HepG2 (cell line): ENCODE measurements around the gene TNFSF10. TPM values are rescaled to one million over a fixed set of nuclear protein-coding genes. Genes with fewer than 3 reads are reported as not detected.

Source experiments
- ARID5B ChIP-seq: IDR thresholded peaks from 2 replicates; pipeline ENCODE4 v1.4.0; 2020; ENCODE audit warnings: mild to moderate bottlenecking, missing genetic modification reagents
- FOSL2 ChIP-seq: sonication (generic); formaldehyde crosslinking; IDR thresholded peaks from 2 replicates; pipeline ENCODE4 v1.4.0; 2020; ENCODE audit warnings: missing genetic modification reagents
- FOXP1 ChIP-seq, 2 experiments: fragments of 450-650 bp in 1 of 2; IDR thresholded peaks; 2 replicates each; pipeline ENCODE4 v1.6.1; 2017 to 2018; ENCODE audit warnings: antibody characterized with exemption in 1 of 2
- GMEB2 ChIP-seq: IDR thresholded peaks from 2 replicates; pipeline ENCODE4 v1.6.1; 2016; ENCODE audit warnings: missing biosample characterization, missing genetic modification reagents, low read depth
- IRX3 ChIP-seq: sonication (generic); formaldehyde crosslinking; IDR thresholded peaks from 2 replicates; pipeline ENCODE4 v1.8.1; 2023; ENCODE audit warnings: mild to moderate bottlenecking, low read depth, missing genetic modification reagents, borderline replicate concordance
- KLF11 ChIP-seq: IDR thresholded peaks from 2 replicates; pipeline ENCODE4 v1.6.1; 2016; ENCODE audit warnings: missing compliant biosample characterization
- LCORL ChIP-seq, 2 experiments: fragments of 450-650 bp in 1 of 2; sonication (generic) in 1 of 2; formaldehyde crosslinking in 1 of 2; IDR thresholded peaks; 2 replicates each; pipeline versions ENCODE4 v1.5.0 to v1.6.1; 2017 to 2020; ENCODE audit warnings: antibody characterized with exemption in 1 of 2, missing genetic modification reagents in 1 of 2
- MLX ChIP-seq: IDR thresholded peaks from 2 replicates; pipeline ENCODE4 v1.6.1; 2016
- MXD3 ChIP-seq: IDR thresholded peaks from 2 replicates; pipeline ENCODE4 v1.6.1; 2016; ENCODE audit warnings: mild to moderate bottlenecking, missing biosample characterization, missing genetic modification reagents
- PITX1 ChIP-seq: sonication (generic); formaldehyde crosslinking; IDR thresholded peaks from 2 replicates; pipeline ENCODE4 v1.5.1; 2020; ENCODE audit warnings: mild to moderate bottlenecking, missing genetic modification reagents
- RARA ChIP-seq: IDR thresholded peaks from 2 replicates; pipeline ENCODE4 v1.6.1; 2016; ENCODE audit warnings: missing genetic modification reagents, missing compliant biosample characterization
- ZBTB37 ChIP-seq: sonication (generic); formaldehyde crosslinking; IDR thresholded peaks from 2 replicates; pipeline ENCODE4 v1.4.0; 2020; ENCODE audit warnings: mild to moderate bottlenecking, missing genetic modification reagents
- ZBTB43 ChIP-seq: sonication (generic); formaldehyde crosslinking; conservative IDR thresholded peaks from 2 replicates; pipeline ENCODE4 v1.4.0; 2020; ENCODE audit warnings: missing genetic modification reagents
- ZBTB7B ChIP-seq: sonication (generic); formaldehyde crosslinking; IDR thresholded peaks from 2 replicates; pipeline ENCODE4 v1.4.0; 2020; ENCODE audit warnings: missing genetic modification reagents
- ZMYM4 ChIP-seq: sonication (generic); formaldehyde crosslinking; IDR thresholded peaks from 2 replicates; pipeline ENCODE4 v1.8.1; 2023; ENCODE audit warnings: mild to moderate bottlenecking, missing genetic modification reagents
- ZNF619 ChIP-seq: sonication (generic); formaldehyde crosslinking; IDR thresholded peaks from 2 replicates; pipeline ENCODE4 v1.4.0; 2020; ENCODE audit warnings: mild to moderate bottlenecking, missing genetic modification reagents
- ZNF775 ChIP-seq: sonication (generic); formaldehyde crosslinking; IDR thresholded peaks from 2 replicates; pipeline ENCODE4 v1.4.0; 2020; ENCODE audit warnings: missing genetic modification reagents, mild to moderate bottlenecking, moderate library complexity, borderline replicate concordance
- polyA plus RNA-seq, 8 experiments: library from polyadenylated mRNA; depleted of rRNA in 3 of 8; stranded (reverse) in 7 of 8; unstranded in 1 of 8; fragments of >200 nt; fragmentation: Illumina TruSeq in 4 of 8; extraction: Trizol in 4 of 8; gene quantifications; 2 replicates each; pipeline versions ENCODE4 v1.2.1 to v1.2.3, GENCODE V29; 2011 to 2016; ENCODE audit warnings: low read depth in 4 of 8, missing spikeins in 1 of 8, mixed read lengths in 1 of 8; ENCODE audit not compliant: insufficient read depth in 1 of 8
- total RNA-seq, 5 experiments: library from RNA; depleted of rRNA; stranded (reverse); fragments of >200 nt; fragmentation: Illumina TruSeq; extraction: Trizol; gene quantifications; 2 replicates each; pipeline ENCODE4 v1.2.3, GENCODE V29; 2016; ENCODE audit warnings: low read depth in 1 of 5

The TNFSF10 gene
- total and polyA plus RNA-seq, 2 of the 13 experiments (the other 11 are each of a cell fraction or from before 2014, with no cell fraction given): 8.4 to 9.9 TPM

GRCh38 chr3:172553526-172554252, 30.5 kb upstream of the TNFSF10 start (continued):
- TF ChIP-seq FOSL2 (CRISPR knock-in tag): peak; percentile 58
- TF ChIP-seq ZBTB43 (CRISPR knock-in tag): peak; percentile 74; the same call in 1 of the 2 replicates
- peak; percentile 64; the same call in 1 of the 2 replicates for TF ChIP-seq ZBTB7B (CRISPR knock-in tag)
- TF ChIP-seq KLF11: peak; percentile 77; the same call in 1 of the 2 replicates
- TF ChIP-seq PITX1 (CRISPR knock-in tag): peak; percentile 93
- 0 out of 2 replicates have a peak, but pooled peaks have one; percentile 30 for TF ChIP-seq GMEB2 (CRISPR knock-in tag)
- no peak for TF ChIP-seq MXD3 (CRISPR knock-in tag)
- TF ChIP-seq LCORL (IDR thresholded peaks at IDR 0.05): no peak
- peak; percentile 80 for TF ChIP-seq LCORL (CRISPR knock-in tag; IDR thresholded peaks at IDR 0.05)
- peak; percentile 93 for TF ChIP-seq ZMYM4 (CRISPR knock-in tag)
- no peak for TF ChIP-seq ZNF619
- TF ChIP-seq ZNF775 (CRISPR knock-in tag): peak; percentile 51; the same call in 1 of the 2 replicates
- peak; percentile 52; the same call in 1 of the 2 replicates for TF ChIP-seq IRX3 (CRISPR knock-in tag)
- peak; percentile 76 for TF ChIP-seq FOXP1 (IDR thresholded peaks at IDR 0.05)
- peak; percentile 97 for TF ChIP-seq FOXP1 (CRISPR knock-in tag; IDR thresholded peaks at IDR 0.05)
- TF ChIP-seq RARA: peak; percentile 82
- TF ChIP-seq MLX (CRISPR knock-in tag): peak; percentile 84; the same call in 1 of the 2 replicates
- peak; percentile 80 for TF ChIP-seq ZBTB37 (CRISPR knock-in tag)
- peak; percentile 93 for TF ChIP-seq ARID5B (CRISPR knock-in tag)
